ENCODE measurements around the gene GTF2A1. TPM values are rescaled to one million over a fixed set of nuclear protein-coding genes. Genes with fewer than 3 reads are reported as not detected.
A peak's percentile ranks its signal among the peaks of the same experiment; 100 is the strongest.

The GTF2A1 gene
- polyA plus RNA-seq, 3 donors = 35.3 to 39.3 (median 35.5) TPM

DNA sequence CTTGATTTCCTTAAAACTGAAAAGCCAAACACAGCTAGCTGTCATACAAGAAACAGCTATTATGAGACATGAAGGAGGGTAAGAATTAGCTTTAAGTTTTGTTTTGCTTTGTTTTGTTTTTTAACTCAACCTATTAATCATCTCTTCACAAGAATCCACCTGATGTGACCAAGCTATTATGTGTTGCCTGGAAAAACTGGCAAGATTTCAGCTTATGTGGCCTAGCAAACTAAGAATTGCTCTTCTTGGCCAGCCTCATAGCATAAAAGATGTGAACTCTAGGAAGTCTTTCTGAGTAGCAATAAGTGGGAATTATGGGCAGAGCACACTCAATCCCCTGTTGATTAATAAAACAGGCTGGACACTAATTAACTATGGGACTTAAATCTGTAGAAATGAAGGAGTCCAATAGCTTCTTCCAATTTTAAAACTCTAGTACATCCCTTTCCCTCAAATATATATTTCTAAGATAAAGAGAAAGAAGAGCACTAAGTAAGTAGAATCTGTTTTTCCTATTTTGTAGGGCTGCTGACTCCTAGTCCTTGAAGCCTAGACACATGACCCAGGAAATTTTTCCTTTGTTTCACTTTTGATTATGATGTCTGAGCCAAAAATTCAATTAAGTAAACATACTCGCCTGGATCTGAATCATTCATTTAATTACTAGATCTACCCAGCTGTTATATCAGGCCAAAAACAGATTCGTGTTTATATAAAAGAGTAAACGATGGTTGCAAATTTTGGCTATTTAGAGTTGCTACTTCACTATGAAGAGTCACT, 75.7 kb downstream of the GTF2A1 start:
- no peak for DNase-seq

DNA sequence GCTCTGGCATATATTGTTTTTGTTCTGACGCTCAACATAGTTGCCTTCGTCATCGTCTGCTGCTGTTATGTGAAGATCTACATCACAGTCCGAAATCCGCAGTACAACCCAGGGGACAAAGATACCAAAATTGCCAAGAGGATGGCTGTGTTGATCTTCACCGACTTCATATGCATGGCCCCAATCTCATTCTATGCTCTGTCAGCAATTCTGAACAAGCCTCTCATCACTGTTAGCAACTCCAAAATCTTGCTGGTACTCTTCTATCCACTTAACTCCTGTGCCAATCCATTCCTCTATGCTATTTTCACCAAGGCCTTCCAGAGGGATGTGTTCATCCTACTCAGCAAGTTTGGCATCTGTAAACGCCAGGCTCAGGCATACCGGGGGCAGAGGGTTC, 77.0 kb downstream of the GTF2A1 start:
- DNase-seq = no peak

DNA sequence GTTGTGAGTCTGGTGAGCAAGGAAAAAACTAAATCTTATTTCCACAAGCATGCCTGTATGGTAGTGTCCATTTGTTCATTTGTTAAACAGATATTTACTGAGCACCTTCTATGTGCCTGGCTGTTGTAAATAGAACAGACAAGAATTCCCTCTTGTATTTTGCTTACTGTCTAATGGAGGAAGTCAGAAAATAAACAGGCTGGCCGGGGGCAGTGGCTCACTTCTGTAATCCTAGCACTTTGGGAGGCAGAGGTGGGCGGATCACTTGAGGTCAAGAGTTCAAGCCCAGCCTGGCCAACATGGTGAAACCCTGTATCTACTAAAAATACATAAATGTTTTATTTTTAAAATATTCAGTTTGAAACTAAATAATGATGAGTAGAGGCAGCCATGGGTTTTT, 79.3 kb downstream of the GTF2A1 start:
- no peak for DNase-seq

DNA sequence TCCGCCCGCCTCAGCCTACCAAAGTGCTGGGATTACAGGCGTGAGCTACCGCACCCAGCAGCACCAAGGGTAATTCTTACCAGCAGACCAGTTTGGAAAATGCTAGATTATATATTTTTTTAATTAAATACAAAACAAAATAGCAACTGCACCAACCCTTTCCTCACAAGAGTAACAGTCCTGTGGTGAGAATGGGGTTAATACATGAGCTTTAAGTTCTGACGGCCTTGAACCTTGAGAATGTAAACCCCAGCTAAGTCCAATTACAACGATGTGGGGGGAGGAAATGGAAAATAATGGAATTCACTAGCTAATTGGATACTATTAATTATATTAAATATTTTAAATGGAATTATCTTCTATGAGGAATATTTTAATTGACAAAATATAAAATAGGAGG, 82.3 kb downstream of the GTF2A1 start:
- DNase-seq = no peak

DNA sequence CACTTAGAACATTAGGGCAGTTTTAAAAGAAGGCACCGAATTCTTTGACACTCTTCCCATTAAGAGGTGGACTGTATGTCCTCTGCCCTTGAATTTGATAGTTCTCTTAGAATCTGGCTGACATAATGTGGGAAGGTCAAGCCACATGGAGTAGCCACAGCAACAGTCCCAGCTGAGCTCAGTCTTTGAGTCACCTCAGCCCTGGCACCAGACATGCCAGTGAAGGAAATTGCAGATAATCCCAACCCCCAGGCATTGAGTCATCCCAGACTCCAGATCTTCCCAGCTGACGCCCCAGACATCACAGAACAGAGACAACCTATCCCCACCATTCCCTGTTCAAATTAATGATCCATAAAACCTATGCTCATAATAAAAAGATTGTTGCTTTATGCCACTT, 83.4 kb downstream of the GTF2A1 start:
- no peak for DNase-seq

DNA sequence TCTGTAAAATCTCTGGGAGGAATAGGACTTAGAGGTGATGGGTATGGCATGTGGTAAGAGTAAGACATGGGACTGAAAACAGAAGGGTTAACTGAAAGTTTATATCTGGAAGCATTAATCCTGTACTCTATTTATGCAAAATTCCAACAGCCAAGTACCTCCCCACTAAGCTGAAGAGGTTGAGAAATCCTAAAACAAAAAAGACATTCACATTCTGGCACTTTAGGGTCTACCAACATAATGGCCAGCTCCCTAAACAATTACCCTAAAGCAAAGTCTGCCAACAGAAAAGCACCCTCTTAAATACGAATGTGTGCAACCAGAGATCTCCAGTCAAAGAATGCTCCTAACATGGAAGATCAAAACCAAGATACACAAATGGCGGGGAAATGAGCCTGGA, 87.4 kb downstream of the GTF2A1 start:
- no peak for DNase-seq

DNA sequence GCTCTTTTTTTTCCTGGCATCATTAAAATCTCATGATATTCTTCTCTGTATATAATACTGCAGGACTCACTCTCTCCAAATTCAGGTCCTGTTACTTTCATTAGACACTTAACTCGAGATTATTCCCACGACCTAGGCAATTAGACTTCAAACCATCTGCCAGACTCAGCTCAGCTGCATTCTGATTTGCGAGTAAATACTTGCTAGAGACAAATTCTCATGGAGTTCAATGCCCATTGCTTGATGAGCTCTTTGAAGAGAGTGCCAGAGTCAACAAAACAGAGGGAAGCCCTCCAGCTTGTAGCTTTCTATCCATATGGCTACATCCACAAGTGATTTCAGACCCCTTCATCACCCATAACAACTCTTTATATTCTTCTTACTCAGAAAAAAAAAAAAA, 88.3 kb downstream of the GTF2A1 start:
- peak; percentile 21 for DNase-seq

DNA sequence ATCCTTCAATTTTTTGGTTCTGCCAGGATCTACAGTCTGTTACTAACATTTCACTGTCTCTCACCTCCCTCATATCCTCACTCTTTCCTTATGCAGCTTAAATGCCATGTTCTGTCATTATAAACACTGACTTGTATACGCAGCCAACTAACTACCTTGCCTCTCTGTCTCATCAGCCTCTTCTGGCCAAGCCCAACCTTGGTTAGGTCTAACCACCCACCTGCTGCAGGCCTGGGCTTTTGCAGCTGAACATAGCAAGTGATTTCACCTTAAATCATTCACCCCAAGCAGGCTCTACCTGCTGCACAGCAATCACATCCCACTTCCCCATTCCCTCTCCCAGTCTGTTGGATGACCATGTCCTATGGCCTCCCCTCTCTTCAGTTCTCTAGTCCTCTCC, 91.5 kb downstream of the GTF2A1 start:
- no peak for DNase-seq

DNA sequence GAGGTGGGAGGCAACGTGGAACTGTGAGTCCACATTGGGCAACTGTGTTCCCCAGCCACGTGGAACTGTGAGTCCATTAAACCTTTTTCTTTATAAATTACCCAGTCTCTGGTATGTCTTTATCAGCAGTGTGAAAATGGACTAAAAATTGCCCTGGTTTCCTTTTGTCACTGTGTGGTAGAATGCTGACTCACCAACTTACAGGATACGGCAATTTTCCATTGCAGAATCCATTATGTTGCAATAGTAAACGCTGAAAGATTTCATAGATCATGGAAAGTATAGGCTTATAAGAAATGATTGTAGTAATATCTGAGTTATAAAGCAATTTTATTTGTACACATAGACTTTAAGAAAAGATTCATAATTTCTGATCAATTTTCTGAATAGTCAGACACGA, 93.0 kb downstream of the GTF2A1 start:
- no peak for DNase-seq

DNA sequence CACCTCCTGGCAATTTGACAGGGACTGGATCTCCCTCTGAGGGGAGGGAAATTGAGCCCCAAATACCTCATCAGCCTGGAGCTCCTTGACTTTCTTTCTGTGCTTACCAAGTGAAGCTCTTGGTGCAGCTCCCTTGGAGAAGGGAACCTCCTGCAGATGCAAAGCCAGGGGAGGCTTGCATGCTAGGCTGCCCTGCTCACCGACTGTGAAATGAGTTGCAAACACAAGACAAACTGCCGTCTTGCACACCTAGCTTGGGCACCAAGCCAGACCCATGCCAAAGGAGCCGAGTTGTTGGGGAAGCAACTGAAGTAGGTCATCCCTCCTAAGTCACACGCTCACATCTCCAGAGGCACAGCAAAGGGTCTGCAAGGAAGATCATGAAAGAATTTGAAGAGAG, 95.2 kb downstream of the GTF2A1 start:
- no peak for DNase-seq

Other genes starting within 250 kb of the GTF2A1 start
- 10 to 100 TPM; 39.6 to 68.3 (median 54.3) TPM for gene STON2, start 179.4 kb upstream of the GTF2A1 start, polyA plus RNA-seq (ENCODE audit: insufficient read length in 3 of 3)